ENCODE measurements around the gene LRRC61.

LRRC61 gene

GRCh38 chr7:150358433-150358832 lies 35.3 kb downstream of the LRRC61 start:
- H3K4me3 ChIP-seq (ENCODE audit: low read depth in 1 of 2, low read length in 2 of 2): no peak overlapping the region
- no peak overlapping the region for H3K27ac ChIP-seq (ENCODE audit: low read length)
- H3K4me1 ChIP-seq (ENCODE audit: control insufficient read depth in 1 of 2, insufficient read depth in 2 of 2, low read length in 2 of 2): peaks cover 0 to 22% of the 10 kb centered on the region in 2 donors
- H3K36me3 ChIP-seq (ENCODE audit: control insufficient read depth in 1 of 2, insufficient read depth in 2 of 2, low read length in 2 of 2): no peaks in the 10 kb centered on the region
- H3K27me3 ChIP-seq (ENCODE audit: low read depth, low read length): no peaks in the 10 kb centered on the region
- no peaks in the 10 kb centered on the region for H3K9me3 ChIP-seq (ENCODE audit: control insufficient read depth in 1 of 2, low read length in 2 of 2)

GRCh38 chr7:150358988-150359621 lies 36.0 kb downstream of the LRRC61 start:
- Histone ChIP-seq H3K4me1 (ENCODE audit: control insufficient read depth in 1 of 2, insufficient read depth in 2 of 2, low read length in 2 of 2) (peaks cover 0 to 22% of the 10 kb centered on the region in 2 donors), H3K4me3 (ENCODE audit: low read depth in 1 of 2, low read length in 2 of 2) (no peak overlapping the region), H3K36me3 (ENCODE audit: control insufficient read depth in 1 of 2, insufficient read depth in 2 of 2, low read length in 2 of 2) (no peaks in the 10 kb centered on the region), H3K9me3 (ENCODE audit: control insufficient read depth in 1 of 2, low read length in 2 of 2) (no peaks in the 10 kb centered on the region), H3K27ac (ENCODE audit: low read length) (no peak overlapping the region), H3K27me3 (ENCODE audit: low read depth, low read length) (no peaks in the 10 kb centered on the region)

- no peaks in the 10 kb centered on the region for H3K36me3 ChIP-seq (ENCODE audit: control insufficient read depth in 1 of 2, insufficient read depth in 2 of 2, low read length in 2 of 2)
- no peak overlapping the region for H3K27ac ChIP-seq (ENCODE audit: low read length)
- peaks cover 0 to 18% of the 10 kb centered on the region in 2 donors for H3K4me1 ChIP-seq (ENCODE audit: control insufficient read depth in 1 of 2, insufficient read depth in 2 of 2, low read length in 2 of 2)
- H3K27me3 ChIP-seq (ENCODE audit: low read depth, low read length): no peaks in the 10 kb centered on the region
- H3K4me3 ChIP-seq (ENCODE audit: low read depth in 1 of 2, low read length in 2 of 2): no peak overlapping the region
- H3K9me3 ChIP-seq (ENCODE audit: control insufficient read depth in 1 of 2, low read length in 2 of 2): no peaks in the 10 kb centered on the region
Observed at GRCh38 chr7:150359622-150360362, 36.6 kb downstream of the LRRC61 start.

- Histone ChIP-seq H3K4me1 (ENCODE audit: control insufficient read depth in 1 of 2, insufficient read depth in 2 of 2, low read length in 2 of 2) (peaks cover 0 to 11% of the 10 kb centered on the region in 2 donors), H3K36me3 (ENCODE audit: control insufficient read depth in 1 of 2, insufficient read depth in 2 of 2, low read length in 2 of 2) (no peaks in the 10 kb centered on the region), H3K27ac (ENCODE audit: low read length) (no peak overlapping the region), H3K9me3 (ENCODE audit: control insufficient read depth in 1 of 2, low read length in 2 of 2) (no peaks in the 10 kb centered on the region), H3K4me3 (ENCODE audit: low read depth in 1 of 2, low read length in 2 of 2) (no peak overlapping the region), H3K27me3 (ENCODE audit: low read depth, low read length) (no peaks in the 10 kb centered on the region)
Observed at GRCh38 chr7:150360363-150361058, 37.4 kb downstream of the LRRC61 start.

- Histone ChIP-seq H3K4me3 (ENCODE audit: low read depth in 1 of 2, low read length in 2 of 2) (no peak overlapping the region), H3K27ac (ENCODE audit: low read length) (no peak overlapping the region), H3K36me3 (ENCODE audit: control insufficient read depth in 1 of 2, insufficient read depth in 2 of 2, low read length in 2 of 2) (no peaks in the 10 kb centered on the region), H3K9me3 (ENCODE audit: control insufficient read depth in 1 of 2, low read length in 2 of 2) (no peaks in the 10 kb centered on the region), H3K27me3 (ENCODE audit: low read depth, low read length) (no peaks in the 10 kb centered on the region), H3K4me1 (ENCODE audit: control insufficient read depth in 1 of 2, insufficient read depth in 2 of 2, low read length in 2 of 2) (peaks cover 0 to 6% of the 10 kb centered on the region in 2 donors)
Observed at GRCh38 chr7:150361402-150361801, 38.2 kb downstream of the LRRC61 start.

- Histone ChIP-seq H3K36me3 (ENCODE audit: control insufficient read depth in 1 of 2, insufficient read depth in 2 of 2, low read length in 2 of 2) (no peaks in the 10 kb centered on the region), H3K4me1 (ENCODE audit: control insufficient read depth in 1 of 2, insufficient read depth in 2 of 2, low read length in 2 of 2) (peaks cover 0 to 6% of the 10 kb centered on the region in 2 donors), H3K4me3 (ENCODE audit: low read depth in 1 of 2, low read length in 2 of 2) (no peak overlapping the region), H3K27me3 (ENCODE audit: low read depth, low read length) (no peaks in the 10 kb centered on the region), H3K9me3 (ENCODE audit: control insufficient read depth in 1 of 2, low read length in 2 of 2) (no peaks in the 10 kb centered on the region), H3K27ac (ENCODE audit: low read length) (no peak overlapping the region)
Observed at GRCh38 chr7:150361807-150362621, 38.9 kb downstream of the LRRC61 start.

GRCh38 chr7:150363370-150363769 lies 40.2 kb downstream of the LRRC61 start:
- Histone ChIP-seq H3K4me1 (ENCODE audit: control insufficient read depth in 1 of 2, insufficient read depth in 2 of 2, low read length in 2 of 2) (peaks cover 0 to 12% of the 10 kb centered on the region in 2 donors), H3K27ac (ENCODE audit: low read length) (no peak overlapping the region), H3K9me3 (ENCODE audit: control insufficient read depth in 1 of 2, low read length in 2 of 2) (no peaks in the 10 kb centered on the region)

GRCh38 chr7:150363872-150364271 lies 40.7 kb downstream of the LRRC61 start:
- no peaks in the 10 kb centered on the region for H3K9me3 ChIP-seq (ENCODE audit: control insufficient read depth in 1 of 2, low read length in 2 of 2)
- no peaks in the 10 kb centered on the region for H3K27me3 ChIP-seq (ENCODE audit: low read depth, low read length)
- no peak overlapping the region for H3K4me3 ChIP-seq (ENCODE audit: low read depth in 1 of 2, low read length in 2 of 2)
- no peaks in the 10 kb centered on the region for H3K36me3 ChIP-seq (ENCODE audit: control insufficient read depth in 1 of 2, insufficient read depth in 2 of 2, low read length in 2 of 2)
- H3K4me1 ChIP-seq (ENCODE audit: control insufficient read depth in 1 of 2, insufficient read depth in 2 of 2, low read length in 2 of 2): peaks cover 0 to 12% of the 10 kb centered on the region in 2 donors
- H3K27ac ChIP-seq (ENCODE audit: low read length): no peak overlapping the region

More at GRCh38 chr7:150363370-150363769, 40.2 kb downstream of the LRRC61 start:
- Histone ChIP-seq H3K36me3 (ENCODE audit: control insufficient read depth in 1 of 2, insufficient read depth in 2 of 2, low read length in 2 of 2) (no peaks in the 10 kb centered on the region), H3K27me3 (ENCODE audit: low read depth, low read length) (no peaks in the 10 kb centered on the region), H3K4me3 (ENCODE audit: low read depth in 1 of 2, low read length in 2 of 2) (no peak overlapping the region)

- Histone ChIP-seq H3K9me3 (ENCODE audit: control insufficient read depth in 1 of 2, low read length in 2 of 2) (no peaks in the 10 kb centered on the region), H3K4me1 (ENCODE audit: control insufficient read depth in 1 of 2, insufficient read depth in 2 of 2, low read length in 2 of 2) (peaks cover 6 to 22% of the 10 kb centered on the region in 2 donors), H3K27ac (ENCODE audit: low read length) (no peak overlapping the region), H3K36me3 (ENCODE audit: control insufficient read depth in 1 of 2, insufficient read depth in 2 of 2, low read length in 2 of 2) (no peaks in the 10 kb centered on the region), H3K27me3 (ENCODE audit: low read depth, low read length) (no peaks in the 10 kb centered on the region), H3K4me3 (ENCODE audit: low read depth in 1 of 2, low read length in 2 of 2) (no peak overlapping the region)
Observed at GRCh38 chr7:150365194-150365593, 42.0 kb downstream of the LRRC61 start.

- Histone ChIP-seq H3K27ac (ENCODE audit: low read length) (no peak overlapping the region), H3K36me3 (ENCODE audit: control insufficient read depth in 1 of 2, insufficient read depth in 2 of 2, low read length in 2 of 2) (peaks cover 3 to 5% of the 10 kb centered on the region in 2 donors), H3K4me3 (ENCODE audit: low read depth in 1 of 2, low read length in 2 of 2) (no peak overlapping the region), H3K27me3 (ENCODE audit: low read depth, low read length) (no peaks in the 10 kb centered on the region), H3K9me3 (ENCODE audit: control insufficient read depth in 1 of 2, low read length in 2 of 2) (no peaks in the 10 kb centered on the region), H3K4me1 (ENCODE audit: control insufficient read depth in 1 of 2, insufficient read depth in 2 of 2, low read length in 2 of 2) (peaks cover 12 to 27% of the 10 kb centered on the region in 2 donors)
Observed at GRCh38 chr7:150365673-150366398, 42.7 kb downstream of the LRRC61 start.

Data from muscle layer of duodenum (tissue), 2 donors.